Left ventricle myocardium superior (tissue), 1 donor: ENCODE measurements around the gene GFY. TPM values are rescaled to one million over a fixed set of nuclear protein-coding genes. Genes with fewer than 3 reads are reported as not detected.
"Not testable (repeated sequence)": the region's sequence is repeated elsewhere in the genome, so short reads cannot be mapped to it uniquely, and the experiment has no call there.

ENCODE experiments used
- ATAC-seq: fragments of 200-7000 bp; cut with Tn5 transposase; one replicate; pipeline ENCODE4 v1.9.1; 2020; ENCODE audit warnings: mild to moderate bottlenecking, moderate library complexity
- DNase-seq: peaks from one replicate; pipeline ENCODE4 v3.0.0-alpha.2; 2020
- intact Hi-C: fragments of 100-400 bp; cut with micrococcal nuclease; formaldehyde crosslinking; loops from one replicate; pipeline ENCODE4 v1.11.0; 2022
- total RNA-seq: library from RNA; stranded (reverse); fragmentation: NEBNext Ultra II Directional; extraction: Animal tissue kit (Norgen Biotek cat#: 25700); gene quantifications from one replicate; pipeline ENCODE4 v1.2.1, GENCODE V29; 2021
- donor health status: DM: no; HTN: yes; CAD: no; lungs with severe emphysema.

The GFY gene
- total RNA-seq, 1 donor from 2014 or later, result not detected

DNA sequence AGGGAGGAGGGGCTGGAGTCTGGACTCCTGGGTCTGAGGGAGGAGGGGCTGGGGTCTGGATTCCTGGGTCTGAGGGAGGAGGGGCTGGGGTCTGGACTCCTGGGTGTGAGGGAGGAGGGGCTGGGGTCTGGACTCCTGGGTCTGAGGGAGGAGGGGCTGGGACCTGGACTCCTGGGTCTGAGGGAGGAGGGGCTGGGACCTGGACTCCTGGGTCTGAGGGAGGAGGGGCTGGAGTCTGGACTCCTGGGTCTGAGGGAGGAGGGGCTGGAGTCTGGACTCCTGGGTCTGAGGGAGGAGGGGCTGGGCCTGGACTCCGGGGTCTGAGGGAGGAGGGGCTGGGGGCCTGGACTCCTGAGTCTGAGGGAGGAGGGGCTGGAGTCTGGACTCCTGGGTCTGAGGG lies 35.9 kb downstream of the GFY start:
- DNase-seq, intact Hi-C loops, ATAC-seq: not testable (repeated sequence)

DNA sequence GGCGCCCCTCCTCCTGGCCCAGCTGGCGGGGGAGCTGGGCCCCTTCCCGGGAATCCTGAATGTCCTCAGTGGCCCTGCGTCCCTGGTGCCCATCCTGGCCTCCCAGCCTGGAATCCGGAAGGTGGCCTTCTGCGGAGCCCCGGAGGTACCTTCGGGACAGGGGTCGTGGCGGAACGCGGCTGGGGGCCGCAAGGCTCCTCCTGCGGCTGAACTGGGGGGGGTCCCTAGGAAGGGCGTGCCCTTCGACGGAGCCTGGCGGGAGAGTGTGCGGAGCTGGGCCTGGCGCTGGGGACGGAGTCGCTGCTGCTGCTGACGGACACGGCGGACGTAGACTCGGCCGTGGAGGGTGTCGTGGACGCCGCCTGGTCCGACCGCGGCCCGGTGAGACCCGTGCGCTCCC lies 36.5 kb downstream of the GFY start:
- intact Hi-C loops, result no loop called here
- DNase-seq (no peak), ATAC-seq (no peak)

DNA sequence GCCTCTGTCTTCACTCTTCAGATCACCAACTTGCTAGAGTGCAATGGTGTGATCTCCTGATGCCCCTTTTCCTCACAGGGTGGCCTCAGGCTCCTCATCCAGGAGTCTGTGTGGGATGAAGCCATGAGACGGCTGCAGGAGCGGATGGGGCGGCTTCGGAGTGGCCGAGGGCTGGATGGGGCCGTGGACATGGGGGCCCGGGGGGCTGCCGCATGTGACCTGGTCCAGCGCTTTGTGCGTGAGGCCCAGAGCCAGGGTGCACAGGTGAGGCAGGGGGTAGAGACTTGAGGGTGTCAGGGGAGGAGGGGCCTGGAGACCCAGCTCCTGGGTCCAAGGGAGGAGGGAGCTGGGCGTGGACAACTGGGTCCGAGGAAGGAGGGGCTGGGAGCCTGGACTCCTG lies 37.3 kb downstream of the GFY start:
- intact Hi-C loops, result no loop called here
- no peak for DNase-seq
- no peak for ATAC-seq

DNA sequence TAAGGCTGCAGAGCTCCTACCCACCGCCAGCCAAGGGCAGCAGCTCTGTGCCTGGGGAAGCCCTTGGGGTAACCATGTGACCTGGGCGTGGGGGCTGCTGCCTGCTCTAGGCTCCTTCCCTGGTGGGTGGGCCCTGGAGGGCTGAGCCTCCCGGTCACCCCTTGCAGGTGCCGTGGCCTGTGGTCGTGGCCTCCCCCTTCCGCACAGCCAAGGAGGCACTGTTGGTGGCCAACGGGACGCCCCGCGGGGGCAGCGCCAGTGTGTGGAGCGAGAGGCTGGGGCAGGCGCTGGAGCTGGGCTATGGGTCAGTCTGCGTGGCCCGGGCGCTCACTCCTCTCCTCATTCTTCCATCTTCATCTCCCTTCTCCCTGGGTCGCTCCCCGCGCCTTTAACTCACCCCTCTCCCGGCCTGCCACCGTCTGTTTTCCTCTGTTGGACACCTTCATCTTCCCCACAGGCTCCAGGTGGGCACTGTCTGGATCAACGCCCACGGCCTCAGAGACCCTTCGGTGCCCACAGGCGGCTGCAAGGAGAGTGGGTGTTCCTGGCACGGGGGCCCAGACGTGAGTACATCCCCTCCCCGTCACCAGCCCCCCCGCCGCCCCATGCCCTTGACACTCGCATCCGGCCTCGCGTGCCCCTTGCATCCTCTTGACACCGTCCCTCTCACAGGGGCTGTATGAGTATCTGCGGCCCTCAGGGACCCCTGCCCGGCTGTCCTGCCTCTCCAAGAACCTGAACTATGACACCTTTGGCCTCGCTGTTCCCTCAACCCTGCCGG lies 39.0 kb downstream of the GFY start:
- no peak for ATAC-seq
- intact Hi-C loops, result no loop called here
- DNase-seq, result no peak

DNA sequence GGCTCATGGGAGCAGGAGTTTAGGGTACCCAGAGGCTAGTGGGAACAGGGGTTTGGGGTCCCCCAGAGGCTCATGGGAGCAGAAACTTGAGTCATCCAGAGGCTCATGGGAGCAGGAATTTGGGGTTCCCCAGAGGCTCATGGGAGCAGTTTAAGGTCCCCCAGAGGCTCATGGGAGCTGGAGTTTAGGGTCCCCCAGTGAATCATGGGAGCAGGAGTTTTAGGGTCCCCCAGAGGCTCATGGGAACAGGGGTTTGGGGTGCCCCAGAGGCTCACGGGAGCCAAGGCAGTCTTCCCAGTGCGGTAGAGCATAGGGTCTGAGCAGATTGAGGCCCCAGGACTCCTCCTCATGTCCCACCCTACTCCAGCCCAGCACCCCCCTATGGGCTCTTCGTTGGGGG lies 40.2 kb downstream of the GFY start:
- DNase-seq, result no peak
- intact Hi-C loops, result no loop called here
- ATAC-seq, result no peak

DNA sequence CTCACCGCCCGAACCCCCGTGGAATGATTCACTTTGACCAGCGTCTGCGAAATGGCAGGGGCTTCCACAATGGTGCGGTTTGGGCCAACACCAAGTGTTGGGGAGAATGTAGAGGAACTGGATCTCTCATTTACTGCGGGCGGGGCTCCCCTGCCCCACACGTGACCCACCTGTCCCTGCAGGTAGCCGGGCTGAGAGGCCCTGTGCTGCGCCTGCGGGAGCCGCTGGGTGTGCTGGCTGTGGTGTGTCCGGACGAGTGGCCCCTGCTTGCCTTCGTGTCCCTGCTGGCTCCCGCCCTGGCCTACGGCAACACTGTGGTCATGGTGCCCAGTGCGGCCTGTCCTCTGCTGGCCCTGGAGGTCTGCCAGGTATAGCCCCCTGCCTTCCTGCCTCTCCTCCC lies 43.0 kb downstream of the GFY start:
- no peak for DNase-seq
- no peak for ATAC-seq
- intact Hi-C loops, result no loop called here

DNA sequence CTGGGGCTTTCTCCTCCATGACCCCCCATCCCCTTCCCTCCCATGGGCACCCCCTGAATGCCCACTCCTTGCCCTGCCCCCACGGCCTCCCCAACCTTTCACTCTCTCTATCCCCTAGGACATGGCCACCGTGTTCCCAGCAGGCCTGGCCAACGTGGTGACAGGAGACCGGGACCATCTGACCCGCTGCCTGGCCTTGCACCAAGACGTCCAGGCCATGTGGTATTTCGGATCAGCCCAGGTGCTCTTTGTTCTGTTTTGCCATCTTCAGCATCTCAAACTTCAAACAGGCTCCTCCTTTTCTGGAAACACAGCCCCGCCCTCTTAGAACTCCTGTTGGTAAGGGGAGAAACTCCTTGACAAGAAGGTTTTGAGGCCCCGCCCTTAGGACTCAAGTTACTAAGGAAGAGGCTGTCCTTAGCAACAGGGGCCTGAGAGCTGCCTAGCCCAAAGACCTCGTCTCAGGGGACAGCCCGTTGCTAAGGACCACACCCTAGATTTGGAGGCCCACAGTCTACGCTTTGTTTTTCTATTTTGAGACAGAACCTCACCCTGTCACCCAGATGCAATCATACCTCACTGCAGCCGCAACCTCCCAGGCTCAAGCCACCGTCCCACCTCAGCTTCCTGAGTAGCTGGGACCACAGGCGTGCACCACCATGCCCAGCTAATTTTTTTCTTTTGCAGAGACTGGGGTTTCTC lies 43.7 kb downstream of the GFY start:
- intact Hi-C loops, result no loop called here
- ATAC-seq (peak; percentile 87), DNase-seq (peak; percentile 83)

DNA sequence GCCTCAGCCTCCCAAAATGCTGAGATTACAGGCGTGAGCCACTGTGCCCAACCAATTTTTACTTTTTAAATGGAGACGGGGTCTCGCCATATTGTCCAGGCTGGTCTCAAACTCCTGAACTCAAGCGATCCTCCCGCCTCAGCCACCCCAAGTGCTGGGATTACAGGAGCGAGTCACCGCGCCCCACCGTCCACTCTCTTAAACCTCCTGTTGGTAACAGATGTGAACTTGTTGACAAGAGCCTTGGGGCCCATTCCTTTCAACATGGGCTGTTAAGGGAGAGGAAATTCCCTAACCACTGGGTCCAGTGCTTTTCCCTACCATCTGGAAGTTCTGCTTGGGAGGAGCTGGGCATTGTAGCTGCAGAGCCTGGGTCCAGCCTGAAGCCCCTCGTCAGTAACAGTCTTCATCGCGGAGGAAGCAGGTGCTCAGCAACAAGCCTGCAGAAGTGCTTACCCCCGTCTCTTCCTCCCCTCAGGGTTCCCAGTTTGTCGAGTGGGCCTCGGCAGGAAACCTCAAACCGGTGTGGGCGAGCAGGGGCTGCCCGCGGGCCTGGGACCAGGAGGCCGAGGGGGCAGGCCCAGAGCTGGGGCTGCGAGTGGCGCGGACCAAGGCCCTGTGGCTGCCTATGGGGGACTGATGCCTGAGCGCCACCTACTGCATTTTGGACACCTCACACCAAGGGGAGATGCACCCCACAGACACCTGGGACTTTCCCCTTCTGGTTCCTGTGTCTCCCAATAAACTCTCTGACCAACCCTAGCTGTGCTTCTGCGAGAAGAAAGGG lies 44.8 kb downstream of the GFY start:
- no peak for ATAC-seq

DNA sequence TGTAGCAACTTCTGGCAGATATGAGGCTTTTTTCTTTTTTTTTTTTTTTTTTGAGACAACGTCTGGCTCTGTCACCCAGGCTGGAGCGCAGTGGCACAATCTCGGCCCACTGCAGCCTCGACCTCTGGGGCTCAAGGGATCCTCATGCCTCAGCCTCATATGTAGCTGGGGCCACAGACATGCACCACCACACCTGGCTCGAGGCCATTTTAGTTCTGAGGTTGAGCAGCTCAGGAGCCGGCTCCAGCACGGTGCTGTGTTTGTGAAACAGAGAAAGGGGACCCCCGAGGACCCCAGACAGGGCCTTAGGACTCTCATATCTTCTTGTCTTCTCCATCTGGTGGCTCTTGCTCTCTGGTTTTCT lies 45.4 kb downstream of the GFY start:
- no peak for DNase-seq
- ATAC-seq, result no peak
- intact Hi-C loops, result no loop called here

More for the DNA sequence above, 44.8 kb downstream of the GFY start:
- intact Hi-C loops, result no loop called here
- DNase-seq, result no peak

DNA sequence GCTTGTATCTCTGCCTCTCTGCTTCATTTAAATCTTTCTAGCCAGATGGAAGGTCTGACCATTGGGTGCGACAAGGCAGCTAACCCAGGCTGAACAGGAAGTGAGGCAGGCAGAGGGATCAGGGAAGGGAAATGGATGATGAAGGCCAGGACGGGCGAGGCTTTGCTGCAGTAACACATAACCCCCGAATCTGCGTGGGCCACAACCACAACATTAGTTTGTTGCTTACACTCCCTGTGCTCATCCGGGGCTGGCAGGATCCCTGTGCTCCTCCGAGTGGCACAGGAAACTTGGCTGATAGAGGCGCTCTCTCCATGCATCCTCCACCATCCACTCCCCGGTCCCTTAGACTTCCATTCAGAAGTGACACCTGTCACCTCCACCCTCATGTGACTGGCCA lies 47.7 kb downstream of the GFY start:
- no peak for ATAC-seq
- DNase-seq, result no peak
- intact Hi-C loops, result no loop called here

DNA sequence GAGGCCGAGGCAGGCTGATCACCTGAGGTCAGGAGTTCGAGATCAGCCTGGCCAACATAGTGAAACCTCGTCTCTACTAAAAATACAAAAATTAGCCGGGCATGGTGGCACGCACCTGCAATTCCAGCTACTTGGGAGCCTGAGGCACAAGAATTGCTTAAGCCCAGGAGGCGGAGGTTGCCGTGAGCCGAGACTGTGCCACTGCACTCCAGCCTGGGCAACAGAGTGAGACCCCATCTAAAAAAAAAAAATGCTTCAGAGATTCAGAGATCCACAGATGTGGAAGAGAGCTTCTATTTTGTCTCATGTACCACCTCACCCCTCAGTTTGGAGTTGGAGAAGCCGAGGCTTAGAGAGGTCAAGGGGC lies 48.3 kb downstream of the GFY start:
- DNase-seq, intact Hi-C loops, ATAC-seq: not testable (repeated sequence)

DNA sequence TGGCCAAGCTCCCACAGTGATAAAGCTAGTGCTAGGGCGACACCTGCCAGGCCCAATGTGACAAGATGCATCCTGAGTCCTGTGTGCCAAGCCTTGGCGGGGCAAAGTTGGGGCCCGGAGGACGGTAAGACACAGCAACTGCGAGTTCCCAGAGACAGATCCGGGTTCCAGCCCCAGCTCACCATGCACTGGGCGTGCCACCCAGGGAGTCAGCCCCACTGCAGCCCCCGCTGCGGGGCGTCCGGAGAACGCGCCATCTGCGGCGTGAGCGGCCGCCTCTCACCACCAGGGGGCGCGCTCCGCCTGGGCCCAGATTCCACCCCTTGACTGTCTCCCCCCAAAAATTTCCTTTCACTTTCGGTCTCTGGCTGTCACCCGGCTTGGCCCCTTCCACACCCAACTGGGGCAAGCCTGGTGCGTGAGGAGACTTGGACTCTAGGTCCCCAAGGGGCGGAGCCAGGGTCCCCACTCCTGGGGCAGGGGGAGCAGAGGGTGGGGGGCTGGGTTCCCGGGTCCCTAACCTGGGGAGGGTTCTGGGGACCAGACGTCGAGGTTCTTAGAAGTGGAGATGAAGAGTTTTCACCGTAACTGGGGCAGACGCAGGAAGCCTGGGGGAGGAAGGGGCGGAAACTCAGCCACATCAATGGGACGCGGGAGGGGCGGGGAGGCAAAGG lies 48.8 kb downstream of the GFY start, which contains the start of gene FLT3LG:
FLT3LG (plus strand) TSS at position 348 of the 674 bp plus-strand sequence. CDS start 425 bp downstream, outside the sequence.
- intact Hi-C loops, result no loop called here
- DNase-seq, result peak; percentile 88
- ATAC-seq, result peak; percentile 75

DNA sequence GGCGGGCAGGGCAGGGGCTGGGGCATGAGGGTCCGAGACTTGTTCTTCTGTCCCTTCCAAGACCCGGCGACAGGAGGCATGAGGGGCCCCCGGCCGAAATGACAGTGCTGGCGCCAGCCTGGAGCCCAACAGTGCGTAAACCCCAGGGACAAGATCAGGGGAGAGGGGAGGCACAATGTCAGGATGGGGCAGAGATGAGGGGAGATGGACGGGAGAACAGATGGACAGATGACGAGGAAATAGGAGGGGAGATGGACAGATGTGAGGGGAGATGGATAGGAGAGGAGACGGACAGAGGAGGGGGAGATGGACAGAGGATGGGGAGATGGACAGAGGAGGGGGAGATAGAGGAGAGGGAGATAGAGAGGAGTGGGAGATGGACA lies 49.3 kb downstream of the GFY start:
- DNase-seq, result no peak

DNA sequence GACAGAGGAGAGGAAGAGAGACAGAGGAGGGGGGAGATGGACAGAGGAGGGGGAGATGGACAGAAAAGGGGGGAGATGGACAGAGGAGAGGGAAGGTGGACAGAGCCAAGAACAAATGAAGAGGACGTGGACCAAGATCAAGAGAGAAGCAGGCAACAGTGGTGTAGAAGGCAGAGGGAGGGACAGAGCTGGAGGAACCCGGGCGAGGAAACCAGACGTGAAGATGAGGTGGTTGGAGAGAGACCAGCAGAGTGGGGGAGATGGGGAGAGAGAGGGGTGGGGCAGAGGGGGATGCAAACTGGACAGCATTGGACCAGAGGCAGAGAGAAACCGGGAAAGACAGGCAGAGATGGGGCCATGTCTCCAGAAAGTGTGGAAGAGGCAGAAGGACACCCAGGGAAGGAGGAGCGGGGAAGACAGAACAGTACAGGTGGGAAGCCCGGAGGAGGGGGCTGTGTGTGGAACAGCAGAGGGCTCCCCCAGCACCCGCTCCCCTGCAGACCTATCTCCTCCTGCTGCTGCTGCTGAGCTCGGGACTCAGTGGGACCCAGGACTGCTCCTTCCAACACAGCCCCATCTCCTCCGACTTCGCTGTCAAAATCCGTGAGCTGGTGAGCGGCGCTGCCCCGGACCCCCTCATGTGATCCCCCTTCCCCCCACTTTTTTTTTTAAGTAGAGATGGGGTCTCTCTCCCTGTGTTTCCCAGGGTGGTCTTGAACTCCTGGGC lies 50.2 kb downstream of the GFY start:
- intact Hi-C loops, result no loop called here
- no peak for DNase-seq
- ATAC-seq, result no peak

More for the DNA sequence above, 49.3 kb downstream of the GFY start:
- peak; percentile 1 for ATAC-seq
- intact Hi-C loops, result no loop called here

DNA sequence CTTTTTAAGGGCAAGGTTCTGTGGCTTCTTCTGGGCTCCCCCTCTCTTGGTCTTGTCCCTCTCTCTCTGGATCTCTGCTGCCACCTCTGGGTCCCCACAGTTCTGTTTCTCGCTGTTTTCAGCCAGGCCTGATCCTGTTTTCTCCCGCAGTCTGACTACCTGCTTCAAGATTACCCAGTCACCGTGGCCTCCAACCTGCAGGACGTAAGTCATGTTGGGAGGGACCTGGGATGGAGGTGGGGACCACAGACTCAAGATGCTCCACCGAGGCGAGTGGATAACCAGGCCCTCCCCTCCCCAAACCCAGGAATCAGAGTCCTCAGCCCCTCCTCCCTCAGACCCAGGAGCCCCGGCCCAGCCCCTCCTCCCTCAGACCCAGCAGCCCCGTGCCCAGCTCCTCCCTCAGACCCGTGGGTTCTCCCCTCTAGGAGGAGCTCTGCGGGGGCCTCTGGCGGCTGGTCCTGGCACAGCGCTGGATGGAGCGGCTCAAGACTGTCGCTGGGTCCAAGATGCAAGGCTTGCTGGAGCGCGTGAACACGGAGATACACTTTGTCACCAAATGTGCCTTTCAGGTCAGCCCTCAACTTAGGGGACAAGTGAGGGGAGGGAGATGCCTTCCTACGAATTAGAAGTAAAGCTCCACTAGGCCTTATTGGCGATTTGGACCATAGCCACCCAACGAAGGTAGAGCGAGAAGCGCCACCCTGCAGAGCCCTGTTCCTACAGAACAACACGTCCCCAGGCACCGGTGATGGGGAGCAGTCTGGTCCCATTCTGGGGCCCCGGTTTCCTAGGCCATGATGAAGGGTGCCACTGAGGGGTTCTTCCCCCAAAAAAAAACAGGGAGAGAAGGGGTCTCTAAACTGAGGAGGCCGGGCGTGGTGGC lies 51.0 kb downstream of the GFY start:
- DNase-seq (peak; percentile 65), ATAC-seq (peak; percentile 28)
- intact Hi-C loops, result no loop called here
